Measurements from ENCODE around the gene GPSM3. TPM values are rescaled to one million over a fixed set of nuclear protein-coding genes. Genes with fewer than 3 reads are reported as not detected.

GPSM3 gene
- total RNA-seq, 6 donors from 2014 or later: 18.9 to 80.4 (median 30.6) TPM

DNA sequence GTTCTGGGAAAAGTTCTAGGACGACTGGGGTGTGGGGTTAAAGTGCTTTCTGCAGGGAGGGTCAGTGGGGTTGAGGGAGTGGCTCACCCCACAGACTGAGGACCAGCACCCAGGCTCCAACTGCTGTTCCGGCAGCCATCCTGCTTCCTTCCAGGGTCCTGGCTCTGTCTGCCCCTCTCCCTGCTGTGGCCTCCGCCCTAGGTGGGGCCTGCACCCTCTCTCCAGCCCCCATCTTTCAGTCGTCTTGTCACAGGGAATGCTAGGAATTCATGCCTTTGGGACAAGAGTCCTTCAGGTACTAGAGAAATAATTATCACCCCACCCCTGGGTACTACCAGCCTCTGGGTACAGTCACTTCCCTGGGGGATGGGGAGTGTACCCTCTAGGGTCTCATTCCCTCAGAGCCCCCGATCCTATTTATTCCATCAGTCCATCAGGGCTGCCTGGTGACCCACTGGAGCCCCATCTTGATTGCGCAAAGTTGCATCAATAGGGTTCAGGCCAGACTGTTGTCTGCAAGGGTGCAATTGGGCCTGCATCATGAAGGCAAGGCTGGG is 8.3 kb downstream of the GPSM3 start, which contains the start of gene AGER:
Gene AGER (minus strand): TSS at position 170 of the 557 bp plus-strand sequence. CDS start 31 bp downstream, at position 139.
- Histone ChIP-seq H3K27ac (peak within 1 kb of the TSS; percentile 72 to 98 (median 95)), H3K36me3 (peaks cover 7 to 56% (median 36%) of the 10 kb centered on the region in 4 donors)

DNA sequence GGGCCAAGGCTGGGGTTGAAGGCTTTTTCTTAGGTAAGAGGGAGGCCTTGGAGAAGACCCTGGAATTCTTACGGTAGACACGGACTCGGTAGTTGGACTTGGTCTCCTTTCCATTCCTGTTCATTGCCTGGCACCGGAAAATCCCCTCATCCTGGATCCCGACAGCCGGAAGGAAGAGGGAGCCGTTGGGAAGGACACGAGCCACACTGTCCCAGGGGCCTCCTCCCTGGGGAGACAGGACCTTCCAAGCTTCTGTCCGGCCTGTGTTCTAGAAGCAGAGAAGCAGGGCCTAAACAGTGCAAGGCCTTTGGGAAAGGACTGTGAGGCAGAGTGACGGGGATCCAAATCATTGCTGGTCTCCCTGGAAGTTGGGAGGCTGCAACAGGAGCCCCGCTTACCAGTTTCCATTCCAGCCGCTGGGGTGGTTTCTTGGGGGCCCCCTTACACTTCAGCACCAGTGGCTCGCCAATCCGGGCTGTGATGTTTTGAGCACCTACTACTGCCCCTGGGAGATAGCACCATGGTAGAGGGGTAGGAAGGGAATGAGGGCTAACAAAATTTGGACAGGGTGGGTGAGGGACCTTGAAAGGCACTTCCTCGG is 8.9 kb downstream of the GPSM3 start:
- DNase-seq (no peak), ATAC-seq (ENCODE audit: low FRiP score in 2 of 2) (no peak)
- H3K27ac ChIP-seq: peak overlapping the region; percentile 72 to 98 (median 95)
- 73 to 80% methylated on average over 12 to 15 of the region's 15 CpGs for WGBS, 2 donors
- H3K9me3 ChIP-seq: no peaks in the 10 kb centered on the region
- peak overlapping the region in 3 of 4 donors; percentile 7 to 41 (median 20) for H3K4me3 ChIP-seq
- no peak for TF ChIP-seq EP300 (IDR thresholded peaks at IDR 0.05)
- TF ChIP-seq POLR2A (IDR thresholded peaks at IDR 0.05): no peak
- TF ChIP-seq, protein P1, sequence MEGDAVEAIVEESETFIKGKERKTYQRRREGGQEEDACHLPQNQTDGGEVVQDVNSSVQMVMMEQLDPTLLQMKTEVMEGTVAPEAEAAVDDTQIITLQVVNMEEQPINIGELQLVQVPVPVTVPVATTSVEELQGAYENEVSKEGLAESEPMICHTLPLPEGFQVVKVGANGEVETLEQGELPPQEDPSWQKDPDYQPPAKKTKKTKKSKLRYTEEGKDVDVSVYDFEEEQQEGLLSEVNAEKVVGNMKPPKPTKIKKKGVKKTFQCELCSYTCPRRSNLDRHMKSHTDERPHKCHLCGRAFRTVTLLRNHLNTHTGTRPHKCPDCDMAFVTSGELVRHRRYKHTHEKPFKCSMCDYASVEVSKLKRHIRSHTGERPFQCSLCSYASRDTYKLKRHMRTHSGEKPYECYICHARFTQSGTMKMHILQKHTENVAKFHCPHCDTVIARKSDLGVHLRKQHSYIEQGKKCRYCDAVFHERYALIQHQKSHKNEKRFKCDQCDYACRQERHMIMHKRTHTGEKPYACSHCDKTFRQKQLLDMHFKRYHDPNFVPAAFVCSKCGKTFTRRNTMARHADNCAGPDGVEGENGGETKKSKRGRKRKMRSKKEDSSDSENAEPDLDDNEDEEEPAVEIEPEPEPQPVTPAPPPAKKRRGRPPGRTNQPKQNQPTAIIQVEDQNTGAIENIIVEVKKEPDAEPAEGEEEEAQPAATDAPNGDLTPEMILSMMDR (IDR thresholded peaks at IDR 0.05): no peak
- no peak for TF ChIP-seq POLR2AphosphoS5 (IDR thresholded peaks at IDR 0.05)
- no peaks in the 10 kb centered on the region for H3K27me3 ChIP-seq
- H3K36me3 ChIP-seq: peaks cover 7 to 56% (median 36%) of the 10 kb centered on the region in 4 donors
- peaks cover 53 to 72% (median 64%) of the 10 kb centered on the region in 4 donors for H3K4me1 ChIP-seq

More for the DNA sequence above, 8.3 kb downstream of the GPSM3 start, which contains the start of gene AGER:
- ATAC-seq (ENCODE audit: low FRiP score in 2 of 2): peak in 1 of 2 donors; percentile 1
- TF ChIP-seq POLR2A (IDR thresholded peaks at IDR 0.05) (peak in 1 of 4 donors; percentile 62), POLR2AphosphoS5 (IDR thresholded peaks at IDR 0.05) (peak in 1 of 2 donors; percentile 34), EP300 (IDR thresholded peaks at IDR 0.05) (no peak)
- TF ChIP-seq, protein P1 (IDR thresholded peaks at IDR 0.05): no peak
- 58 to 61% methylated on average over 5 to 6 of the region's 6 CpGs for WGBS, 2 donors
- peaks cover 56 to 73% (median 65%) of the 10 kb centered on the region in 4 donors for H3K4me1 ChIP-seq
- H3K27me3 ChIP-seq: no peaks in the 10 kb centered on the region
- no peak for DNase-seq
- peak within 1 kb of the TSS in 3 of 4 donors; percentile 7 to 41 (median 20) for H3K4me3 ChIP-seq
- H3K9me3 ChIP-seq: no peaks in the 10 kb centered on the region

DNA sequence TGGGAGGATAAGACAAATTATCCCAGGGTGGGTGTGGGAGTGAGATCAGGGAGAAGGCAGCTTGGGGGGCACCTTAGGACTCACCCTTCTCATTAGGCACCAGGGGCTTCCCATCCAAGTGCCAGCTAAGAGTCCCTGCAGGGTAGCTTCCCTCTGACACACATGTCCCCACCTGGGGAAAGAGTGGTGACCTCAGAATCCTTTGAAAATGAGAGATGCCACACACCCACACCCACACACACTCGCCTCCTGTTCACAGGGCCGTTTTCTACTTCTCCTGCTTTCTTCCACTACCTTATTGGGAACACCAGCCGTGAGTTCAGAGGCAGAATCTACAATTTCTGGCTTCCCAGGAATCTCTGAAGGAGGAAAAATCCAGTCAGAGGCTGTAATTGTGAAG is 9.4 kb downstream of the GPSM3 start:
- 76 to 85% methylated on average over 3 of the region's 3 CpGs for WGBS, 2 donors
- TF ChIP-seq POLR2AphosphoS5 (IDR thresholded peaks at IDR 0.05) (no peak), POLR2A (IDR thresholded peaks at IDR 0.05) (no peak), EP300 (IDR thresholded peaks at IDR 0.05) (no peak)
- TF ChIP-seq, protein P1 (IDR thresholded peaks at IDR 0.05): no peak
- Histone ChIP-seq H3K9me3 (no peaks in the 10 kb centered on the region), H3K27ac (peak overlapping the region; percentile 72 to 98 (median 95)), H3K27me3 (no peaks in the 10 kb centered on the region), H3K4me3 (peak overlapping the region in 3 of 4 donors; percentile 7 to 41 (median 20)), H3K4me1 (peaks cover 48 to 67% (median 59%) of the 10 kb centered on the region in 4 donors), H3K36me3 (peaks cover 7 to 56% (median 34%) of the 10 kb centered on the region in 4 donors)
- no peak for ATAC-seq (ENCODE audit: low FRiP score in 2 of 2)
- no peak for DNase-seq

DNA sequence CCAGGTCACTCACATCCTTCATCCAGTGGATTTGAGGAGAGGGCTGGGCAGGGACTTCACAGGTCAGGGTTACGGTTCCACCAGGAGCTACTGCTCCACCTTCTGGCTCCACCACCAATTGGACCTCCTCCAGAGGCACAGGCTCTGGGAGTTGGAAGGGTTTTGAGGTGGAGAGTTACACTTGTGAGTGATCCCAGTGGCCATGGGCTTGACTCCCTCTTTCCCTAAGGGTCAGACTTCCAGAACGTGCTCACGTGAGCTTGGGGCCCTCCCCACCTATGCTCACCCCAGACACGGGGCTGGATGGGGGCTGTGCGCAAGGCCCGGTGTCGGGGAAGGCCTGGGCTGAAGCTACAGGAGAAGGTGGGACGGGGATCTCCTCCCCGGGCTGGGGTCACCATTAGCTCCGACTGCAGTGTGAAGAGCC is 9.9 kb downstream of the GPSM3 start:
- Histone ChIP-seq H3K27ac (peak overlapping the region; percentile 72 to 98 (median 95)), H3K36me3 (peaks cover 7 to 53% (median 32%) of the 10 kb centered on the region in 4 donors), H3K4me1 (peaks cover 43 to 62% (median 54%) of the 10 kb centered on the region in 4 donors), H3K4me3 (peak overlapping the region in 3 of 4 donors; percentile 18 to 41 (median 20)), H3K27me3 (no peaks in the 10 kb centered on the region), H3K9me3 (no peaks in the 10 kb centered on the region)
- WGBS, 2 donors: 82 to 92% methylated on average over 10 of the region's 10 CpGs
- ATAC-seq (ENCODE audit: low FRiP score in 2 of 2): no peak
- peak in 1 of 2 donors; percentile 52 for DNase-seq
- TF ChIP-seq EP300 (IDR thresholded peaks at IDR 0.05) (no peak), POLR2A (IDR thresholded peaks at IDR 0.05) (no peak), POLR2AphosphoS5 (IDR thresholded peaks at IDR 0.05) (no peak)
- TF ChIP-seq, protein P1 (IDR thresholded peaks at IDR 0.05): no peak

Measured in upper lobe of left lung (tissue), 6 donors.